ENCODE data around the gene PRSS1.
"Not testable (repeated sequence)": the region's sequence is repeated elsewhere in the genome, so short reads cannot be mapped to it uniquely, and the experiment has no call there.

DNA sequence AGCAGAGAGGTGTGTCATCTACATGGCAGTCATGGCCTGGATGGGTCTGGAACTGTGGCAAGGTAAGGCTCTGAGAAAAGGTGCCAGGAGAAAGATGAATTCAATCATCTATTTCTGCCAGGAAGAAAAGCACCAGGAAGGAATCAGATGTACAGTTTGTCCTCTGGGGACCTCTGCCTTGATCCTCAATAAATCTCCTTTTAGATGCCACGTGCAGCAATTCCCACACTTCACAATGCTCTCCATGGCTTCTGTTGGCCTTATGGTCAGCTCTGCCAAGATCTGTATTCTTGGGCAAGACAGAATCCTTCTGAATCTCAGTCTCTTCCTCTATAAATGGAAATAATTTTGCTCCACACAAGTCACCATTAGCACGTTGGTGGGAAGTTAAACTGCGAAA, 19.6 kb downstream of the PRSS1 start:
- not testable (repeated sequence) for TF ChIP-seq POLR2A, POLR2AphosphoS5 (IDR thresholded peaks at IDR 0.05)
- TF ChIP-seq, protein P1, sequence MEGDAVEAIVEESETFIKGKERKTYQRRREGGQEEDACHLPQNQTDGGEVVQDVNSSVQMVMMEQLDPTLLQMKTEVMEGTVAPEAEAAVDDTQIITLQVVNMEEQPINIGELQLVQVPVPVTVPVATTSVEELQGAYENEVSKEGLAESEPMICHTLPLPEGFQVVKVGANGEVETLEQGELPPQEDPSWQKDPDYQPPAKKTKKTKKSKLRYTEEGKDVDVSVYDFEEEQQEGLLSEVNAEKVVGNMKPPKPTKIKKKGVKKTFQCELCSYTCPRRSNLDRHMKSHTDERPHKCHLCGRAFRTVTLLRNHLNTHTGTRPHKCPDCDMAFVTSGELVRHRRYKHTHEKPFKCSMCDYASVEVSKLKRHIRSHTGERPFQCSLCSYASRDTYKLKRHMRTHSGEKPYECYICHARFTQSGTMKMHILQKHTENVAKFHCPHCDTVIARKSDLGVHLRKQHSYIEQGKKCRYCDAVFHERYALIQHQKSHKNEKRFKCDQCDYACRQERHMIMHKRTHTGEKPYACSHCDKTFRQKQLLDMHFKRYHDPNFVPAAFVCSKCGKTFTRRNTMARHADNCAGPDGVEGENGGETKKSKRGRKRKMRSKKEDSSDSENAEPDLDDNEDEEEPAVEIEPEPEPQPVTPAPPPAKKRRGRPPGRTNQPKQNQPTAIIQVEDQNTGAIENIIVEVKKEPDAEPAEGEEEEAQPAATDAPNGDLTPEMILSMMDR (IDR thresholded peaks at IDR 0.05): not testable (repeated sequence)

Measured in gastroesophageal sphincter (tissue), 3 donors.